ENCODE results near the gene ZNG1F. TPM values are rescaled to one million over a fixed set of nuclear protein-coding genes. Genes with fewer than 3 reads are reported as not detected.

ZNG1F gene
- total and polyA plus RNA-seq, 2 experiments from 2014 or later: 2.2 to 5.7 TPM

Small RNA genes within 50 kb of the gene (microRNA-seq; reads per million reads assigned to microRNA genes)
- gene MIR4477A (ENCODE audit: borderline number of aligned reads): not detected

Small RNA genes within 50 kb of the gene (small RNA-seq; reads per million reads assigned to genes)
- not detected for gene MIR4477A (ENCODE audit: low read depth, low replicate concordance)
- not detected for gene RNA5SP530 (ENCODE audit: low read depth, low replicate concordance)

Other genes with a start within 250 kb of the ZNG1F start
- gene FOXD4L6, start 60.6 kb downstream of the ZNG1F start, total RNA-seq (2014; rRNA removed; shearing (Covaris generic)): 0.22 TPM in 1 of 2 replicates, not detected in the other
- not detected in 2 replicates for gene FOXD4L6, start 60.6 kb downstream of the ZNG1F start, polyA plus RNA-seq (2016; fragmentation: Nextera tagmentation; extraction: Ambion mirVana)